ENCODE measurements around the gene ABTB2.

Gene ABTB2

DNA sequence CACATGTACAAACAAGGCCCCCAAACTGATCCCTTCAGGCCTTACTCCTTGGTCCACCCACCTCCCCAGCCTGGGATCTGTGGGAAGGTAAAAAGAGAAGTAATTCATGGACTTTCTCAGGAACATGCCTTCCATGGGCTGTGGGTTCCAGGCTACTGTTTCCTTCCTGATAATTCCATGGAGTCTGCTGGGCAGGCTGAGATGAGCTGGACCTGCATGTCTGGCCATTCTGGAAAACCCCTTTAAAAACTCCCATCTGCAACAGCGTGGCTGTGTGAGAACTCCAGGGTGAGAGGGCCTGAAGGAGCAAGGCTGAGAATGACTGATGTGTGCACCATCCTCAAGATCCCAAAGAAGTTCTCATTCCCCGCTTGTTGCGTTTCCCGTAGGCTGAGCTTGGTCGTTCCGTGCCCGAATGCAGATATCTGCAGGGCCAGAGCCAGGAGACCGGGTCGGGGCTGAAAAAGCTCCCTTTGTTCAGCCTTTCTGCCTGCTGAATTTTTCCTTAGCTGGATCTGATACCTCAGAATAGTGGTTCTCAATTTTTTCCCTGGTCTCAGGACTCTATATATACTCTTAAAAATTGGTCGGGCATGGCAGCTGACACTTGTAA lies 179.5 kb downstream of the ABTB2 start:
- no peaks in the 10 kb centered on the region for H3K9me3 Mint-ChIP-seq
- H3K27me3 Mint-ChIP-seq, result peaks cover 13% of the 10 kb centered on the region
- peaks cover 75% of the 10 kb centered on the region for H3K4me1 Mint-ChIP-seq
- no peak overlapping the region for H3K4me3 Mint-ChIP-seq
- no peak overlapping the region for H3K27ac Mint-ChIP-seq
- ATAC-seq (no peak), DNase-seq (no peak)

DNA sequence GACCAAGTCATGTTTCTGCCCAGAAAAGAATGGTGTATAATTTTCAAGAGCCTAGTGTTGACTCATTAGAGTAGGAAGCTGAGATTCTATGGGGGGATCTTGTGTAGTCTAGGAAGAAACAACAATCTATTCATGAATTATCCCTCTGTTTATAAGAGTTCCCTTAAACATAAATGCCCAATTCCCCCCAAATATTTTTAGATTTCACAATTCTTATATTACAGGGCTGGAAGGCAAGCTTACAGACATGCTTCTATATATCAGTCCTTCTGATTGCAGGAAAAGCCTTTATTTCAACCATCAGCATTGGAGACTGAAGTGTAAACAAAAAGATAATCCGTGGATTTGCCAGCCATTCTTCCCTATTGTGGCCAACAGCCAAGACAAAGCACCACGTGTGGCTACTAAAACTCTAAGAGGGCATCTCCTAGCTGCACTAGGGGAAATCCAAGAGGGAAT lies 181.0 kb downstream of the ABTB2 start:
- ATAC-seq (no peak), DNase-seq (no peak)
- H3K27ac Mint-ChIP-seq, result no peak overlapping the region
- H3K27me3 Mint-ChIP-seq, result peaks cover 22% of the 10 kb centered on the region
- peaks cover 64% of the 10 kb centered on the region for H3K4me1 Mint-ChIP-seq
- H3K4me3 Mint-ChIP-seq, result no peak overlapping the region
- no peaks in the 10 kb centered on the region for H3K9me3 Mint-ChIP-seq

DNA sequence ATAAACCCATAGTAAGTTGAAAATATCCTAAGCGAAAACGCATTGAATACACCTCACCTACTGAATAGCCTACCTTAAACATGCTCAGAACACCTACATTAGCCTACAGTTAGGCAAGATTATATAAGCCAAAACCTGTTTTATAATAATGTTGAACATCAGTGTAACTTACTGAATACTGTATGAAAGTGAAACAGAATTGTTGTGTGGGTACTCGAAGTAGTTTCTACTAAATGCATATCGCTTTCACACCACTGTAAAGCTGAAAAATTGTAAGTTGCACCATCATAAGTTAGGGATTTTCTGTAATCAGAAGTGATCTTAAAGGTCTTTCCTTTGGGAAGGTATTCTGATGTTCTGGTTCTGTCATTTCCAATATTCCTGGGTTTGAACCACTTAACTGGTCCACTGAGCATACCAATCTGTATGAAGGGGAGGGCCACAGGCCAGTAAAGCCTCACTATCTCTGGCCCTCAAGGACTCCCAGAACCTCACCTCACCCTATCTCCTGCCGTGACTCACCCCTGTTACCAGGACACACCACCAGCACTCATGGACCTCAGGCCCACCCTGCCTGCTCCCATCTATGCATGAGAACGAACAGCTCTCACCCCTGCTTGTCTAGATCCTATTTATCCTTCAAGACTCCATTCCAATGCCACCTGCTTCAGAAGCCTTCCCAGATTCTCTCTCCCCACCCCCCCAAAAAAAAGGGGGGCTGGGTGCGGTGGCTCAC lies 182.4 kb downstream of the ABTB2 start:
- DNase-seq, result no peak
- H3K27me3 Mint-ChIP-seq, result peaks cover 22% of the 10 kb centered on the region
- no peak overlapping the region for H3K27ac Mint-ChIP-seq
- H3K4me3 Mint-ChIP-seq, result peak overlapping the region; percentile 34 to 84
- H3K9me3 Mint-ChIP-seq, result no peaks in the 10 kb centered on the region
- H3K4me1 Mint-ChIP-seq, result peaks cover 51% of the 10 kb centered on the region
- peak; percentile 44 for ATAC-seq

DNA sequence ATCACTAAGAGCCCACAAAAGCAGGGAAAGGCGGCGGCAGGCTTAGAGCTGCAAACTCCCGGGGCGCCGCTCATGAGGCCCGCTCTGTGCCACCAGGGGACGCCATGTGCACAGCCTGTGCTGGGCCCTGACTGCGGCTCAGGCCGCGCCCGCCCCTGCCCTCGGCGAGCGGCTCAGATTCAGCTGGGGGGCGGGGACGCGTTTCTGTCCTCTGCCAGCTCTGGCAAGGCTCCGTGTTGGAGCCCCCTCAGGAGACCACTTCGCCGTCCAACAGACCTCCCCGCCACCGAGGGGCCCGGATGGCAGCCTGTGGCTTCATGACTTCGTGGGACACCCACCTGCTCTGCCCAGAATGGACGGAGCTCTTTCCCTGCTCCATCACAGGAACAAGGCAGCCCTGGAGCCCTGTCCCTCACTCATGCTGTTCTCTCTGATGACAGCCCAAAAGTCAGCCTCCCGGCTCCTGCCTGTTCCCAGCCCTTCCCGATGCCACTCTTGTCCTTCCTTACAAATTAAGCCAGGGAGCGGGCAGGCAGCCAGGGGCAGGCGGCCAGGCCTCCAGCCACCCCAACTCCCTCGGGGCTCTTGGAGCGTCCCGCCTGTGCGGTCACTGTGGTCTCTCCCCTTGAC lies 183.3 kb downstream of the ABTB2 start:
- H3K27ac Mint-ChIP-seq, result no peak overlapping the region
- ATAC-seq, result peak; percentile 97
- H3K27me3 Mint-ChIP-seq, result peaks cover 22% of the 10 kb centered on the region
- H3K9me3 Mint-ChIP-seq, result no peaks in the 10 kb centered on the region
- H3K4me3 Mint-ChIP-seq, result peak overlapping the region; percentile 47 to 84
- H3K4me1 Mint-ChIP-seq, result peaks cover 42% of the 10 kb centered on the region
- peak; percentile 82 to 83 for DNase-seq

DNA sequence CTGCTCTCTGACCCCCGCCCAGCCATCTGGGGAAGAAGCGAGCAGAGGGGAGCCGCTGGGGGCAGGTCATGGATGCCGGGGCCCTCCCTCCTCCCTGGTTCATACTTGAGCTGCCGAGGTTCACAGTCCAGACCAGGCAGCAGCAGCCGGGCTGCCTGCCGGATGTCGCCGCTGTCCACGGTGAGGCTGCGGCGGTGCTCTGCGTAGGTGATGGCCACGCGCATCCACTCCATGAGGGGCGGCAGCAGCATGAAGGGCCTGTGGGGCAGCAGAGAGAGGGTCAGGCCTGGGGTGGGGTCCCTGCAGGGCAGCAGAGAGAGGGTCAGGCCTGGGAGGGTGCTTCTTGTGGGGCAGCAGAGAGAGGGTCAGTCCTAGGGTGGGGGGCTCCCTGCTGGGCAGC lies 184.8 kb downstream of the ABTB2 start:
- H3K27me3 Mint-ChIP-seq, result peaks cover 22% of the 10 kb centered on the region
- ATAC-seq (peak; percentile 24), DNase-seq (no peak)
- peaks cover 36% of the 10 kb centered on the region for H3K4me1 Mint-ChIP-seq
- no peaks in the 10 kb centered on the region for H3K9me3 Mint-ChIP-seq
- no peak overlapping the region for H3K27ac Mint-ChIP-seq
- no peak overlapping the region for H3K4me3 Mint-ChIP-seq

DNA sequence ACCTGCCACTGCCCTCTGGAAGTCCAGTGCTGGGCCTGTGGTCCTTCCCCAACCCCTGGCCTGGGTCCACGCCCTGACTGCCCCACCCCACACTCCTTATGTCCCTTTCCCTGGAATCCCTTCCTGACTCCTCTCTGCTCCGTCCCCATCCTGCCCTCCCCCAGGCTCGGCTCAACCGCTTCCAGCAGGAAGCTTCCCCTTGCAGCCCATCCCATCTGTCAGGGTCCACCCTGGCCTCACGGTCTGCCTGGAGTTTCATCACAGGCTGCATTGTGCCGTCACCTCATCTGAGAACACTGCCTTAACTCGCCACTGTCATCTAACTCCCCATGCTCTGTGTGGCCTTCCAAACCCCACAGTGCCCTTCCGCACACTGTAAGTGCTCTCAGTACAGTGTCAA lies 188.1 kb downstream of the ABTB2 start:
- Mint-ChIP-seq H3K27ac (peak overlapping the region in 1 of 2 donors; percentile 53), H3K9me3 (no peaks in the 10 kb centered on the region)

DNA sequence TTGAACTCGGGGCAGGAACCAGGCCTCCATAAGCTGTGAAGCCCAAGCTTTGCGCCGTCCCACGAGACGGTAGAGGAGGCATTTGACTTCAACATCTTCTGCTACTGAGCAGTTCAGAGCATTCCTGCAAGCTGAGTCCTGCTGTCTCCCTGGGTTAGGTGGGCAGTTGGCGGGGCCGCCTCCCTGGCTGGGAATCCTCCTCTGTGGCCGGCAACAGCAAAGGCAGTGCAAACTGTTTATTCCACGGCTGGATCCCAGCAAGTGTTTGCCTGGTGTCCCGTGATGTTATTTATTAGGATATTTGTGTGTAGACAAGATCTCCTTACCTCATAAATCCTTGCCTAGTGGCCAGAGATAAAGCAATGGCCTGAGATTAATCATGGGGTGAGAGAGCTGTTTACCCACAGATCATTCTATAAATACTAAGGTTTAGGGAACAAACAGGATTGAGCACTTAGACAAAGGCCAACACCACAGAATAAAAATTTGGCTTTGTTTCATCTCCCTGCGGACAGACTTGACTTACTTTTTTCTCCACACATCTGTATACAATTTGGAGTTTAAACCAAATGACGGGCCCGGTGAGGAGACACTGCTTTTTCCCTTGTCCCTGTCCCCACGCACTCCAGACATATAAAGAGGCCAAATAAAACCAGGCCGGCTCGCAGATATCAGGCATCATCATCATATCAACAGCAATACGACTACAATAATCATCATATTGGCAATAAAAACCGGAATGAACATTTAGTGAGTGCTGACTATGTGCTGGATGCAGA lies 189.0 kb downstream of the ABTB2 start:
- H3K27ac Mint-ChIP-seq, result peak overlapping the region in 1 of 2 donors; percentile 81
- peaks cover 14% of the 10 kb centered on the region for H3K27me3 Mint-ChIP-seq
- DNase-seq (no peak), ATAC-seq (no peak)
- H3K9me3 Mint-ChIP-seq, result no peaks in the 10 kb centered on the region
- H3K4me3 Mint-ChIP-seq, result no peak overlapping the region
- peaks cover 1% of the 10 kb centered on the region for H3K4me1 Mint-ChIP-seq

More for the DNA sequence above, 188.1 kb downstream of the ABTB2 start:
- H3K27me3 Mint-ChIP-seq, result peaks cover 15% of the 10 kb centered on the region
- peaks cover 10% of the 10 kb centered on the region for H3K4me1 Mint-ChIP-seq
- no peak overlapping the region for H3K4me3 Mint-ChIP-seq
- DNase-seq (no peak), ATAC-seq (no peak)

DNA sequence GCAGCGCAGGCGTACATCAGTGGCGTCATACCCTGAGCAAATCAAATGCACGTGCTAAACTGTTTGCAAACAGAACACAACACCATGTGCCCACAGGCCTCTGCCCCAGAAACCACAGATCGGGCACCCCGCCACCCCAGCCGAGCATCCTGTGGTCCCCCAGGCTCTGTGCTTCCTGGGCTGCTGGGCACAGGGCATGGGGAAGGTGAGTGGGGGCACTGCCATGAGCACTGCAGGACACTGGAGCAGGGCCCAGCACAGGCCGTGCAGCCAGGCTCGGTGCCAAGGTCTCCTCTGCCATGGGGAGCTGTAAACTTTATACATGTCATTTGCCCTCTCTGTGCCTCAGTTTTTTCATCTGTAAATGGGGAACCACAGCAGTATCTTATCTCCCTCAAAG lies 189.8 kb downstream of the ABTB2 start:
- Mint-ChIP-seq H3K4me1 (no peaks in the 10 kb centered on the region), H3K4me3 (no peak overlapping the region), H3K9me3 (no peaks in the 10 kb centered on the region), H3K27ac (no peak overlapping the region), H3K27me3 (peaks cover 5% of the 10 kb centered on the region)
- no peak for DNase-seq
- ATAC-seq, result no peak

DNA sequence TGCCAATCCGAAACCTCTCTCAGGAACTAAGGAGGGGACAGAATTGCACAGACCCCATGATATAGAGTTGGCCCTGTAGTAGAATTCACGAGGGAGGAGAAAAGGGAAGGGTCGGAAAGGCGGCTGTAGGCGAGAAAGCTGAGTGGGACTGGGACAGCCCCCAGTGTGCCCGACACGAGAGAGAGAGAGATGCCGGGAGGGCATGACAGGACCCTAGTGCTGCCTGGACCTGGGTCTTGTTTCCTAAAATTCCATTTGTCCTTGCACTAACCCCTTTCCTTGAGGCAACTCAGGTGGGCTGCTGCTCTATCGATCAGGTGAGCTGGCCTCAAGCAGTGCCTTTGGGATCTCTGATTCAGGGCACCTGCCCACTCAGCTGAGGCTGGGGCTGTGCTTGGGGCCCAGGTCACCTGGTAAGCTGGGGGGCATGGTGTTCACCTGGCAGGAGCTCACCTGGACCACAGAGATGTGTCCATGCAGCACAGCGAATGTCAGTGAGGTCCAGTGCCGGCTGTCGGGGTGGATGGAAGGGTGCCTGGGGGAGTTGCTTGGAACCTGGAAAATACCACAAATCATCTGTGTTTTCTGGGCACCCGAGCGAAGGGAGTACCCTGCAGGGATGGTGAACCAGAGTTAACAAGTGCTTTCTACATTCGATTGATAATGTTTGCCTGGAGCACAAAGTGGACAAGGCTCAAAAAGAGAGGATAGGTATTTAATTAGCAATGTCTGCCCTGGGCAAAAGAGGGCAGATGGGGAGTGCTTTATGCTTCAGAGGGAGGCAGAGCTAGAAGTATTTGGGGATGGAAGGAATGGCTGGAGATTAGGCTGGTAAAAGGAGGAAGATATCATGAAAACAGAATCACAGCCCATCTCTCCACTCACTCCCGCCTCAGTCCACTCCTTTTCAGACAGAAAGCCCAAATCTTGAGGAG lies 190.7 kb downstream of the ABTB2 start:
- ATAC-seq (no peak), DNase-seq (no peak)
- H3K27me3 Mint-ChIP-seq, result no peaks in the 10 kb centered on the region
- peaks cover under 1% of the 10 kb centered on the region for H3K4me1 Mint-ChIP-seq
- H3K27ac Mint-ChIP-seq, result no peak overlapping the region
- no peaks in the 10 kb centered on the region for H3K9me3 Mint-ChIP-seq
- H3K4me3 Mint-ChIP-seq, result no peak overlapping the region

DNA sequence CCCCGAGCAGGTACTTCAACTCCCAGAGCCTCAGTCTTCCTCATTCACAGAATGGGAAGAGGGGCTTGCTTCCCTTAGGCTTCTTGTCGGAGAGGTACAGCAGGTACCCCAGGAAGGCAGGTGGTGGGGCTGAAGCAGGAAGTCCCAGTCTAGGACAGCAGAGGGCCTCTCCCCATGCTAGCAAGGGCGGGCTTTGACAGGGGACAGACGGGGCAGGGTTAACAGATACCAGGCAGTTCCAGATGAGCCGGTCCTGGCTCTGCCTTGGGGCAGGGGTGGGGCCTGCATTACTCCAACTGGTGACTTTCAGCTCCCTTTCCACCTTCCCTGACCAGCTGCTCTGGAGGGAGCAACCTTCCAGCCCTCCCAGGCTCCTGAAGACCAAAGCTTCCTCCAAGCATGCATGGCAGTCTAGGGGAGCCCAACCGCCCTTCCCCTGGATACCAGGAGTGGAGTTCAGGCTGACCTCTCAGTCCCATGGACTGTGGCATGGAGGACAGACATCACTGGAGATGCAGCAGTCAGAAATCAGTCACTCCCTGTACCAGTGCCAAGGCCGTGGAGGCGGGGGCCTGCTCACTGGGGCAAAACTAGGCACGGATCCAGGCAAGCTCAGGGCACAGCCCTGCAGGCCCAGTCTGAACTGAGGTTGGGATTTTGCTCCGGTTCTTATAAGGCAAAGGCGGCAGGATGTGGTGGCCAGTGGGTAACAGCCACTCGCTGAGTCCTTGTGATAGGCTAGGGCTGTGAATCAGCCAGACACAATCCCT lies 191.8 kb downstream of the ABTB2 start:
- no peak for ATAC-seq
- Mint-ChIP-seq H3K27ac (peak overlapping the region in 1 of 2 donors; percentile 91), H3K9me3 (no peaks in the 10 kb centered on the region), H3K4me3 (no peak overlapping the region), H3K4me1 (peaks cover 10% of the 10 kb centered on the region), H3K27me3 (no peaks in the 10 kb centered on the region)
- no peak for DNase-seq

DNA sequence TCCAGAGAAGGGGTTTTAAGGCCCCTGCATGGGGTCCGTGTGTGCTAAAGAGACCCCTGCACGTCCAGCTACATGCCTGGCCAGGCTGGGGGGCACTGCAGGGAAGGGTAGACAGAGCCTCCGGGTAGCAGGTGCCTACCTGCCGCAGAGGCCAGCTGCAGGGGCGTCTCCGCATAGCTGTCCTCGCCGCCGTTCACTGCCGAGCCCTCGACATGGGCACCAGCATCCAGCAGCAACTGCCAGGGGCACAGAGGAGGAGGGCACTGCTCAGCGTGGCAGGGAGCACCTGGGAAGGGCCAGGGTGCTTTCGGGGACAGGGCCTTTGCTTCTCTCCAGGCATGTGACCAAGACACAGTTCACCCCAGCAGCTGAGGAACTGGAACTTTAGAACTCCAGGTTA lies 192.7 kb downstream of the ABTB2 start:
- DNase-seq, result no peak
- Mint-ChIP-seq H3K27ac (no peak overlapping the region), H3K9me3 (no peaks in the 10 kb centered on the region), H3K27me3 (no peaks in the 10 kb centered on the region), H3K4me1 (peaks cover 13% of the 10 kb centered on the region), H3K4me3 (no peak overlapping the region)
- no peak for ATAC-seq

DNA sequence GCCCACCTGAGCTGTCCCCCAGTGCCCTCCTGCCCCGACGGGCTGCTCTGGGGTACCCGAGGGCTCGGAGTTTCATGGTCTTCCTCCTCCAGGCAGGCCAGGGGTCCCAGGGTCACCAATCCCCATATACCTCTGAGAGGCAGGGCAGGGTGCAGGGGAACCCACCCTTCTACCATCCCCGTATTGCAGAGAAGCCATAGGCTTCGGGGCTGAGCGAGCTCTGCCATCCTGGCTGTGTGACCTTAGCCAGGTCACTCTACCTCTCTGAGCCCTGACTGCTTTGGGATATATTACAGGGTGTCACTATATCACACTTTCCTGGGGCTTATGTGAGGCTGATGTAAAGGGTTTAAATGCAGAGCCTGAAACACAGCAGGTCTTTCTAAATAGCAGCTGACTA lies 195.0 kb downstream of the ABTB2 start:
- Mint-ChIP-seq H3K27me3 (no peaks in the 10 kb centered on the region), H3K4me1 (peaks cover 35% of the 10 kb centered on the region), H3K9me3 (no peaks in the 10 kb centered on the region), H3K4me3 (no peak overlapping the region), H3K27ac (no peak overlapping the region)
- ATAC-seq, result no peak
- DNase-seq, result no peak

DNA sequence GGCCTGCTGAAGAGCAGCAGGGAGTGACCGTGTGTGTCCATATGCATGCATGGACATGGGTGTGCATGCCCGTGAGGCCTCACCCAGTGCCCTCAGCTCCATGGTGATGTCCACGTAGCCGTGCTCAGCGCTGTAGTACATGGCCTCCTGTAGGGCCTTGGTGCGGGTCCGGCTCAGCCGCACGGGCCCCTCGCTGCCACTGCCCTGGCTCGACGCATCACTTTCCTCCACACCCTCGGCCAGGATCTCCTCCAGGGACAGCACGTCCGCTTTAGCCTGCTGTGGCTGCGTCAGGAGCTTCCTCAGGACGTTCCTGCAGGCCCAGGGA lies 195.4 kb downstream of the ABTB2 start:
- no peak overlapping the region for H3K27ac Mint-ChIP-seq
- H3K4me3 Mint-ChIP-seq, result no peak overlapping the region
- ATAC-seq (no peak), DNase-seq (no peak)
- H3K4me1 Mint-ChIP-seq, result peaks cover 37% of the 10 kb centered on the region
- H3K9me3 Mint-ChIP-seq, result no peaks in the 10 kb centered on the region
- no peaks in the 10 kb centered on the region for H3K27me3 Mint-ChIP-seq

DNA sequence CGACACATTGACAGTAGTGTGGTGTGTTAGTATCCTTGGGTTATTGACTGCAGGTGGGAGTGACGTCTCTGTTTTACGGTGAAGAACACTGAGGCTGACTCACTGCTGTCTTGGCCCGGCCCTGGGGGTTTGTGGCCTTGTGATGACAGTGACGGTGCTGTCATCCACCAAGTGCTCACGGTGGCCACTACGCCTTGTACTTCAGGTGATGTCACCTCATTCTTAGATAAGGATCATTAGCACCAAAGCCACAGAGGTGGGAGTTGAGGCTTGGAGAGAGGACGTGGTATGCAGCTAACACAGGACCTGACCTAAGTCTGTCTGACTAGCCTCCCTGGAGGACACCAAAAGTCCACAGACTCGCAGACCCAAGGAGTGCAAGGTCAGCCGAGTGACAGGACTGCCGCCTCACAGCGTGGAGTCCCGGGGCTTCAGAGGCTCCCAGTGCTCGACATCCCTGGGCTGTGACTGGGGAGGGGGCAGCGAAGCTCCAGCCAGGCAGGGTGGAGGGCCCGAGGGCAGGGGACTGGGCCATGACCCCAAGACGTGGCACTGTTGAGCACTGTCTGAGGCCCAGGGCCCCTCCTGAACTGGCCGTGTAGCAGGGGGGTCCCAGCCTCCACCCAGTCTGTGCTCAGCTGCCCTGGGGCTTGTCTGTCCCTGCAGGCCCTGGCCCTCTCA lies 195.9 kb downstream of the ABTB2 start:
- Mint-ChIP-seq H3K4me3 (no peak overlapping the region), H3K9me3 (no peaks in the 10 kb centered on the region), H3K27ac (no peak overlapping the region), H3K27me3 (no peaks in the 10 kb centered on the region), H3K4me1 (peaks cover 37% of the 10 kb centered on the region)
- ATAC-seq (peak; percentile 75), DNase-seq (peak; percentile 31 to 65)
